Fibroblast of skin of left biceps (primary cell): Measurements from ENCODE around the gene VPS37B.
"Not testable (repeated sequence)": the region's sequence is repeated elsewhere in the genome, so short reads cannot be mapped to it uniquely, and the experiment has no call there.

ENCODE experiments used
- DNase-seq, 2 experiments: peaks; one replicate each; pipeline ENCODE4 v3.0.0-alpha.2; 2013; ENCODE audit warnings: low read depth in 2 of 2

VPS37B gene

GRCh38 chr12:122895704-122896636, at the start of gene VPS37B:
TSS of gene VPS37B (minus strand) at chr12:122896124. CDS start at chr12:122896062, 62 bp downstream.
- DNase-seq: peak; percentile 65 to 69

- no peak for DNase-seq
These were observed 49.0 kb upstream of the VPS37B start for GRCh38 chr12:122944605-122945592.

- DNase-seq: no peak
These were observed 47.3 kb upstream of the VPS37B start for GRCh38 chr12:122943196-122943595.

GRCh38 chr12:122942637-122943036, 46.7 kb upstream of the VPS37B start:
- no peak for DNase-seq

GRCh38 chr12:122941351-122941750, 45.4 kb upstream of the VPS37B start:
- not testable (repeated sequence) for DNase-seq

GRCh38 chr12:122939125-122939524, 43.2 kb upstream of the VPS37B start:
- no peak for DNase-seq

GRCh38 chr12:122937622-122938091, 41.7 kb upstream of the VPS37B start:
- no peak for DNase-seq

- DNase-seq: no peak
These were observed 39.4 kb upstream of the VPS37B start for GRCh38 chr12:122935318-122935717.

GRCh38 chr12:122934722-122935121, 38.8 kb upstream of the VPS37B start:
- no peak for DNase-seq

GRCh38 chr12:122932207-122932606, 36.3 kb upstream of the VPS37B start:
- no peak for DNase-seq

GRCh38 chr12:122929812-122930211, 33.9 kb upstream of the VPS37B start:
- no peak for DNase-seq

- no peak for DNase-seq
These were observed 33.2 kb upstream of the VPS37B start for GRCh38 chr12:122929148-122929538.

GRCh38 chr12:122928404-122929147, 32.7 kb upstream of the VPS37B start:
- no peak for DNase-seq

GRCh38 chr12:122927756-122928403, 32.0 kb upstream of the VPS37B start:
- no peak for DNase-seq

- no peak for DNase-seq
These were observed 26.0 kb upstream of the VPS37B start for GRCh38 chr12:122921917-122922316.

- DNase-seq: no peak
These were observed 24.8 kb upstream of the VPS37B start for GRCh38 chr12:122920687-122921086.

- no peak for DNase-seq
These were observed 22.9 kb upstream of the VPS37B start for GRCh38 chr12:122918827-122919226.

GRCh38 chr12:122917507-122918121, 21.7 kb upstream of the VPS37B start:
- no peak for DNase-seq

GRCh38 chr12:122909442-122910288, 13.7 kb upstream of the VPS37B start:
- no peak for DNase-seq
